Lower lobe of right lung (tissue), 2 donors: ENCODE measurements around the gene ERG. TPM values are rescaled to one million over a fixed set of nuclear protein-coding genes. Genes with fewer than 3 reads are reported as not detected.

Experiments
- ATAC-seq, 2 donors: fragments of 200-7000 bp; cut with Tn5 transposase; one replicate each; pipeline ENCODE4 v1.9.1; 2020 to 2022; ENCODE audit warnings: mild to moderate bottlenecking in 2 of 2, moderate library complexity in 2 of 2
- DNase-seq: peaks from one replicate; pipeline ENCODE4 v3.0.0-alpha.2; 2020
- H3K27ac ChIP-seq: fragments of 200-600 bp; one replicate; pipeline ENCODE4 v1.8.0; 2022
- H3K27me3 ChIP-seq: fragments of 200-600 bp; one replicate; pipeline ENCODE4 v1.8.0; 2022; ENCODE audit warnings: low read depth
- H3K36me3 ChIP-seq: fragments of 200-600 bp; one replicate; pipeline ENCODE4 v1.8.0; 2022; ENCODE audit warnings: mild to moderate bottlenecking
- H3K4me1 ChIP-seq: fragments of 200-600 bp; one replicate; pipeline ENCODE4 v1.8.0; 2022
- H3K4me3 ChIP-seq: fragments of 200-600 bp; one replicate; pipeline ENCODE4 v1.8.0; 2022; ENCODE audit warnings: mild to moderate bottlenecking
- H3K9me3 ChIP-seq: fragments of 200-600 bp; one replicate; pipeline ENCODE4 v1.8.0; 2022
- CTCF ChIP-seq: fragments of 200-600 bp; IDR thresholded peaks from one replicate; pipeline ENCODE4 v1.8.0; 2022; ENCODE audit warnings: antibody characterized with exemption, mild to moderate bottlenecking
- intact Hi-C: fragments of 100-400 bp; cut with DNase I; formaldehyde crosslinking; loops from one replicate; pipeline ENCODE4 v1.11.0; 2022
- total RNA-seq: library from RNA; stranded (reverse); fragmentation: NEBNext Ultra II Directional; extraction: Animal tissue kit (Norgen Biotek cat#: 25700); gene quantifications from one replicate; pipeline ENCODE4 v1.2.1, GENCODE V29; 2021
- donor health status: DM: no; HTN: yes; CAD: no; lungs with severe emphysema.

Gene ERG
- total RNA-seq, 1 donor from 2014 or later = 38.0 TPM

- intact Hi-C loops = no loop called here
- H3K27me3 ChIP-seq = peaks cover 3% of the 10 kb centered on the region
- ATAC-seq = no peak
- no peak for TF ChIP-seq CTCF
- no peaks in the 10 kb centered on the region for H3K9me3 ChIP-seq
- H3K4me3 ChIP-seq = no peak overlapping the region
- H3K36me3 ChIP-seq = no peaks in the 10 kb centered on the region
- H3K4me1 ChIP-seq = peaks cover 26% of the 10 kb centered on the region
- no peak for DNase-seq
- no peak overlapping the region for H3K27ac ChIP-seq
Measured at GRCh38 chr21:38469642-38470041, 28.6 kb downstream of the ERG start.

- Histone ChIP-seq H3K4me1 (peaks cover 22% of the 10 kb centered on the region), H3K9me3 (no peaks in the 10 kb centered on the region), H3K36me3 (no peaks in the 10 kb centered on the region), H3K27me3 (peaks cover 3% of the 10 kb centered on the region), H3K4me3 (no peak overlapping the region), H3K27ac (no peak overlapping the region)
- DNase-seq (no peak), ATAC-seq (no peak)
- TF ChIP-seq CTCF = no peak
- intact Hi-C loops = no loop called here
Measured at GRCh38 chr21:38468989-38469388, 29.3 kb downstream of the ERG start.

- no peaks in the 10 kb centered on the region for H3K9me3 ChIP-seq
- no peak for DNase-seq
- H3K36me3 ChIP-seq = no peaks in the 10 kb centered on the region
- peaks cover 3% of the 10 kb centered on the region for H3K27me3 ChIP-seq
- no peak for ATAC-seq
- intact Hi-C loops = no loop called here
- H3K4me3 ChIP-seq = no peak overlapping the region
- no peak for TF ChIP-seq CTCF
- H3K27ac ChIP-seq = no peak overlapping the region
- H3K4me1 ChIP-seq = peaks cover 20% of the 10 kb centered on the region
Measured at GRCh38 chr21:38467911-38468310, 30.4 kb downstream of the ERG start.

GRCh38 chr21:38467374-38467773 is 30.9 kb downstream of the ERG start:
- Histone ChIP-seq H3K27ac (no peak overlapping the region), H3K36me3 (no peaks in the 10 kb centered on the region), H3K4me3 (no peak overlapping the region), H3K27me3 (peaks cover 3% of the 10 kb centered on the region), H3K9me3 (no peaks in the 10 kb centered on the region), H3K4me1 (peaks cover 14% of the 10 kb centered on the region)
- TF ChIP-seq CTCF = no peak
- no peak for DNase-seq
- intact Hi-C loops = no loop called here
- ATAC-seq = peak in 1 of 2 donors; percentile 51

GRCh38 chr21:38460171-38460742 is 38.0 kb downstream of the ERG start:
- Histone ChIP-seq H3K9me3 (no peaks in the 10 kb centered on the region), H3K36me3 (no peaks in the 10 kb centered on the region), H3K27me3 (no peaks in the 10 kb centered on the region), H3K4me1 (peaks cover 23% of the 10 kb centered on the region), H3K4me3 (no peak overlapping the region), H3K27ac (peak overlapping the region; percentile 44)
- TF ChIP-seq CTCF = no peak
- intact Hi-C loops = no loop called here
- ATAC-seq = peak; percentile 69 to 75
- no peak for DNase-seq
